Adrenal gland (tissue), 12 donors: ENCODE results near the gene GAGE12G. TPM values are rescaled to one million over a fixed set of nuclear protein-coding genes. Genes with fewer than 3 reads are reported as not detected.
"Not testable (repeated sequence)": the region's sequence is repeated elsewhere in the genome, so short reads cannot be mapped to it uniquely, and the experiment has no call there.

Experiments
- DNase-seq, 7 donors: peaks; one replicate each; pipeline ENCODE4 v3.0.0-alpha.2; 2019 to 2020
- H3K27ac ChIP-seq, 5 donors: fragments of 200-600 bp; sonication (generic) in 4 of 5; 1 replicate in 3 of 5; 2 replicates in 2 of 5; pipeline versions ENCODE4 v1.5.1 to v1.8.0; 2016 to 2020; ENCODE audit warnings: mild to moderate bottlenecking in 1 of 5
- H3K27me3 ChIP-seq: fragments of 200-600 bp; 2 replicates; pipeline ENCODE4 v1.8.0; 2021
- H3K36me3 ChIP-seq, 2 donors: fragments of 200-600 bp; replicated peaks in 1 of 2; 1 replicate in 1 of 2; 2 replicates in 1 of 2; pipeline versions ENCODE4 v1.5.1 to v1.8.0; 2018 to 2022
- H3K4me1 ChIP-seq, 2 donors: fragments of 200-600 bp; replicated peaks in 1 of 2; 1 replicate in 1 of 2; 2 replicates in 1 of 2; pipeline versions ENCODE4 v1.5.1 to v1.8.0; 2018 to 2021
- H3K4me3 ChIP-seq, 4 donors: fragments of 200-600 bp; sonication (generic) in 3 of 4; one replicate each; pipeline ENCODE4 v1.5.1; 2016 to 2018
- H3K9me3 ChIP-seq, 3 donors: fragments of 200-600 bp; sonication (generic) in 1 of 3; replicated peaks in 1 of 3; 1 replicate in 2 of 3; 2 replicates in 1 of 3; pipeline versions ENCODE4 v1.5.1 to v1.8.0; 2016 to 2021
- CTCF ChIP-seq, 6 experiments: fragments of 450-650 bp in 4 of 6; fragments of 200-600 bp in 2 of 6; sonication (generic) in 1 of 6; IDR thresholded peaks; 1 replicate in 5 of 6; 2 replicates in 1 of 6; pipeline versions ENCODE4 v1.5.1 to v1.8.0; 2016 to 2021; ENCODE audit warnings: antibody characterized with exemption in 6 of 6, mild to moderate bottlenecking in 2 of 6, moderate library complexity in 1 of 6
- POLR2A ChIP-seq, 2 donors: fragments of 450-650 bp; IDR thresholded peaks; one replicate each; pipeline ENCODE4 v1.6.1; 2017; ENCODE audit warnings: antibody characterized with exemption in 2 of 2, mild to moderate bottlenecking in 2 of 2, moderate library complexity in 1 of 2
- WGBS, 4 donors: extraction: QIAGEN DNeasy Blood & Tissue Kit in 2 of 4; methylation state at CpG; one replicate each; pipeline versions ENCODE4 v1.1.5 to v1.1.7; 2013 to 2017; 5-methylcytosine and 5-hydroxymethylcytosine counted together
- intact Hi-C, 2 donors: fragments of 100-400 bp; cut with DNase I; formaldehyde crosslinking; loops; one replicate each; pipeline versions ENCODE4 v1.14.1 to v1.15.0; 2022 to 2023
- polyA plus RNA-seq, 3 donors: library from polyadenylated mRNA; stranded (reverse); fragments of 200-250 nt in 2 of 3; fragments of 350-450 nt in 1 of 3; fragmentation: Illumina TruSeq in 1 of 3; extraction: RNeasy Lipid Tissue Mini Kit (QIAGEN cat#74804) in 1 of 3; gene quantifications; one replicate each; pipeline ENCODE4 v1.2.3, GENCODE V29; 2013 to 2014
- small RNA-seq, 2 donors: library from RNA; depleted of rRNA; stranded (forward); fragments of <200 nt; gene quantifications; one replicate each; pipeline ENCODE3, GENCODE V24; 2016
- total RNA-seq, 9 donors: library from RNA; depleted of rRNA in 4 of 9; stranded (reverse); fragments of >200 nt in 4 of 9; fragments of 120-200 nt in 1 of 9; fragmentation: NEBNext Ultra II Directional in 1 of 9; extraction: Animal tissue kit (Norgen Biotek cat#: 25700) in 1 of 9; gene quantifications; one replicate each; pipeline versions ENCODE4 v1.1.0 to v1.2.4, GENCODE V29; 2013 to 2023
- donor health status: healthy with polysubstance abuse.
- donor health status: Bipolar disorder and iron deficiency.
- donor health status: DM: yes; HTN: yes; CAD: no.
- donor health status: DM: no; HTN: no; CAD: no.
- donor health status: DM: no; HTN: no; CAD: no.
- donor health status: DM: yes; HTN: yes; CAD: no.

GAGE12G gene
- total and polyA plus RNA-seq, 12 donors: 0.57 TPM; not detected in 11

DNA sequence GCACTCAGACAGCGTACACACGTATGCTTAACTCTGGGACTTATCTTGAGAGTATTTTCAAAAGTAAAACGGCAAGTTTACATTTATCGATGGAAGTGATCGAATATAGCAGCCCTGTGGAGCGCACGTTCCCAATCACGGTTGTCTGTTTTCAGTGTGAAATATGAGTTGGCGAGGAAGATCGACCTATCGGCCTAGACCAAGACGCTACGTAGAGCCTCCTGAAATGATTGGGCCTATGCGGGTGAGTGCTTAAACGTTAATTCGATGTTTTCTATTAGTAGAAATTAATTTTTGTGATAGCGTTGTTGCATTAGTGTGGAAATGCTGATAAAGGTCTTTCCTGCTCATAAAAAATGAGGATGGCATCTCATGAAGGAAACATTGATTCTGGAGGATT is 20.3 kb downstream of the GAGE12G start:
- H3K36me3 ChIP-seq, H3K27ac ChIP-seq, H3K4me3 ChIP-seq, intact Hi-C loops, H3K4me1 ChIP-seq, DNase-seq, H3K27me3 ChIP-seq, H3K9me3 ChIP-seq: not testable (repeated sequence)
- WGBS, 4 donors: 88 to 90% (median 90%) methylated on average over 10 to 15 of the region's 17 CpGs

GRCh38 chrX:49598720-49599119 is 28.5 kb downstream of the GAGE12G start, which contains the start of gene GAGE1:
GAGE1 (plus strand) TSS chrX:49599020; CDS start chrX:49600175, 1,155 bp downstream.
- H3K36me3 ChIP-seq, intact Hi-C loops, H3K4me1 ChIP-seq, H3K9me3 ChIP-seq, H3K4me3 ChIP-seq, DNase-seq, H3K27me3 ChIP-seq, H3K27ac ChIP-seq: not testable (repeated sequence)
- no CpG with 5 or more reads among the region's 16 CpGs for WGBS, 4 donors

- TF ChIP-seq POLR2A (IDR thresholded peaks at IDR 0.05) (no peak), CTCF (IDR thresholded peaks at IDR 0.05) (no peak)
- 27 to 43% (median 29%) methylated on average over 6 to 7 of the region's 7 CpGs for WGBS, 4 donors
- H3K27me3 ChIP-seq: peaks cover 8% of the 10 kb centered on the region
- no peak overlapping the region for H3K27ac ChIP-seq
- no peaks in the 10 kb centered on the region for H3K9me3 ChIP-seq
- H3K4me1 ChIP-seq: no peaks in the 10 kb centered on the region
- intact Hi-C loops: no loop called here
- H3K36me3 ChIP-seq: no peaks in the 10 kb centered on the region
- DNase-seq: no peak
- H3K4me3 ChIP-seq: no peak overlapping the region
These were observed 40.6 kb downstream of the GAGE12G start for GRCh38 chrX:49610718-49611310.

- WGBS, 4 donors: 79 to 89% (median 84%) methylated on average over 2 of the region's 2 CpGs
- intact Hi-C loops: no loop called here
- DNase-seq: no peak
These were observed 48.4 kb downstream of the GAGE12G start for GRCh38 chrX:49618574-49618973.

More at GRCh38 chrX:49618574-49618973, 48.4 kb downstream of the GAGE12G start:
- Histone ChIP-seq H3K27me3 (peaks cover 7% of the 10 kb centered on the region), H3K4me3 (no peak overlapping the region), H3K9me3 (no peaks in the 10 kb centered on the region), H3K27ac (no peak overlapping the region), H3K4me1 (no peaks in the 10 kb centered on the region), H3K36me3 (no peaks in the 10 kb centered on the region)
- TF ChIP-seq CTCF (IDR thresholded peaks at IDR 0.05): no peak
- TF ChIP-seq POLR2A (IDR thresholded peaks at IDR 0.05): no peak

Small RNA genes within 50 kb of the gene (small RNA-seq; reads per million reads assigned to genes)
- gene GAGE12B: 0 reads per million in 2 donors

Other genes with a start within 250 kb of the GAGE12G start
- gene GAGE12J, start 248.4 kb upstream of the GAGE12G start, total RNA-seq: not detected
- not detected for gene GAGE12J, start 248.4 kb upstream of the GAGE12G start, polyA plus RNA-seq
- gene GAGE13, start 238.8 kb upstream of the GAGE12G start, total RNA-seq: not detected
- not detected for gene GAGE13, start 238.8 kb upstream of the GAGE12G start, polyA plus RNA-seq
- gene GAGE12C, start 38.2 kb upstream of the GAGE12G start, total RNA-seq: not detected
- gene GAGE12C, start 38.2 kb upstream of the GAGE12G start, polyA plus RNA-seq: not detected
- gene GAGE12D, start 28.7 kb upstream of the GAGE12G start, total RNA-seq: not detected
- gene GAGE12D, start 28.7 kb upstream of the GAGE12G start, polyA plus RNA-seq: not detected
- not detected for gene GAGE12E, start 19.1 kb upstream of the GAGE12G start, total RNA-seq
- not detected for gene GAGE12E, start 19.1 kb upstream of the GAGE12G start, polyA plus RNA-seq
- 1 to 10 TPM in 1 of 9 donors, under 1 TPM in 1, not detected in 7; 0.57 to 1.1 TPM for gene GAGE12F, start 9.6 kb upstream of the GAGE12G start, total RNA-seq
- not detected for gene GAGE12F, start 9.6 kb upstream of the GAGE12G start, polyA plus RNA-seq
- gene GAGE12H, start 9.5 kb downstream of the GAGE12G start, total RNA-seq: not detected
- not detected for gene GAGE12H, start 9.5 kb downstream of the GAGE12G start, polyA plus RNA-seq
- gene GAGE2A, start 19.1 kb downstream of the GAGE12G start, total RNA-seq: under 1 TPM in 2 of 9 donors, not detected in 7; 0.57 to 0.69 TPM
- gene GAGE2A, start 19.1 kb downstream of the GAGE12G start, polyA plus RNA-seq: not detected
- gene GAGE1, start 28.6 kb downstream of the GAGE12G start, total RNA-seq: not detected
- gene GAGE1, start 28.6 kb downstream of the GAGE12G start, polyA plus RNA-seq: not detected
- not detected for gene PAGE1, start 125.6 kb downstream of the GAGE12G start, total RNA-seq
- gene PAGE1, start 125.6 kb downstream of the GAGE12G start, polyA plus RNA-seq: not detected